NCI-H1092 (cell line): ENCODE measurements around the gene OR13J1.

ENCODE experiments used
- DNase-seq: peaks from one replicate; lab custom pipeline; 2025; lab: John Stamatoyannopoulos, UW

The OR13J1 gene

DNA sequence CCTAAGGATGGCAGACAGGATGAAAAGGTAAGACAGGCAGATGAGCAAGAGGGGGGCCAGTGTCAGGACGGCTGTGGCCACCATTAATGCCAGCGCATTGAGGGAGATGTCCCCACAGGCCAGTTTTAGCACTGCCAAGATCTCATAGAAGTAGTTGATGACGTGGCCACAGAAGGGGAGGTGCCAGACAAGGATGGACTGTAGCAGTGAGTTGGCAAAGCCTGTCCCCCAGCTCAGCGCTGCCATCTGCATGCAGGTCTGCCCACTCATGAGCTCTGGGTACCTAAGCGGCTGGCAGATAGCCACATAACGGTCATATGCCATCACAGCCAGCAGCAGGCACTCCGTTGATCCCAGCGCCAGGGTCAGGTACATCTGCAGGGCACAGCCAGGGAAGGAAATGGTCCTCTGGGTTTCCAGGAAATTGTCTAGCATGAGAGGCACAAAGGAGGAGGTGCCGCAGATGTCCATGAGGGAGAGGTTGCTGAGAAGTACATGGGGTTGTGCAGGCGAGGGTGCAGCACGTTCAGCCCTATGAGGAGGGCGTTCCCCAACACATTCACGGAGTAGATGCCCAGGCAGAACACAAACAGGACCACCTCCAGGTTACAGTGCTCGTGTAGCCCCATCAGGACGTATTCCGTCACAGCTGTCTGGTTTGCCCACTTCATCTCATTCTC lies 10.8 kb downstream of the OR13J1 start:
- DNase-seq = no peak

DNA sequence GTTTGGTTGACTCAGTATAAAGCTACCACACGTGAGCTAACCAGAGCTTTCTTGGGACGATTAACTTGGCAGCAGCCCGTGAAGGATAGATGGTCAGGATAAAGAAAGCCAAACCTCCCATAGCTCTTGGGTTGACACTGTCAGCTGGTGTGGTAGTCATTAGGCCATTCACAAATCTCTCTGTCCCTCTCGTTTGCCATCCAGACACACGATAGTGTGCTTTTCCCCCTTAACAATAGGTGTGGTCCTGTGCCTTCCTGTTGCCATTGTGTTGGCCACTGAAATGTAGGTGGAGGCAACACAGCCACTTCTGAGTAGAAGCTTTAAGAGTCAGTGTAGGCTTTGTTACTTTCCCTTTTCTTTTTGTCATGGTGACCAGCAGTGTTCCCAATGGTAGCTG lies 11.7 kb downstream of the OR13J1 start:
- no peak for DNase-seq

DNA sequence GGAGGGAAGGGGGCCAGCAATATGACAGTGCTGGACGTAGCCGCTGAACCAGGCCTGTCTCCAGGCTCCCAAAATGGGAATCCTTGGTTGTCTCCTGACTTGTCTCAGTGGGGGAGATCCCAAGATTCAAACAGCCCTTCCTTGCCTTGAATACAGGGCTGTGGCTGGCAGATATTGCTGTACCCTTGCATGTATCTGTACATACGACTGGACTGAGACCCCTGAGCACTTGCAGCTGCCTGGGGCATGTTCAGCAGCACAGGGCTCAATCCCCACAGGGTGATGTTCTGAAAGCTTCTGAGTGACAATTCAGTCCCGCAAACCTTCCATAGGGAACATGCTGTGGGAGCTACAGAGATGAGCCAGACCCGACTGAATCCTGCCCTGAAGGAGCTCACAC lies 13.3 kb downstream of the OR13J1 start:
- no peak for DNase-seq

DNA sequence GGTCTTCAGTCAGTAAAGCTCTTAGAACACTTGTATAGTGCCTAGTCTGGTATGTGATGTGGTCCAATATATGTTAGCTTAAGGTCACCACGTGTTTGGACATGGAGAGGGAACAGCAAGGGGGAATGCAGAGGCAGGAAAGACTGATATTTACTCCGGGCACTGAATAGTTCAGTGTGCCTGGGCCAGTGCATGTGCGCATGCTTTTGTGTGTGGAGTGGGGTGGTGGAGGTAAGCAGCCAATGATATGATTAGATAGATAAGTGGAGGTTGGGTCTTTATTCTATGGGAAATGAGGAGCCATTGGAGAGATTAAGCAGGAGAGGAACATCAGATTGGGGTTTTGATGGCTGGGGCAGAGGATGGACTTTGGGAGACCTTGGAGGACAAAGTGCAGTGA lies 14.0 kb downstream of the OR13J1 start:
- DNase-seq = no peak

DNA sequence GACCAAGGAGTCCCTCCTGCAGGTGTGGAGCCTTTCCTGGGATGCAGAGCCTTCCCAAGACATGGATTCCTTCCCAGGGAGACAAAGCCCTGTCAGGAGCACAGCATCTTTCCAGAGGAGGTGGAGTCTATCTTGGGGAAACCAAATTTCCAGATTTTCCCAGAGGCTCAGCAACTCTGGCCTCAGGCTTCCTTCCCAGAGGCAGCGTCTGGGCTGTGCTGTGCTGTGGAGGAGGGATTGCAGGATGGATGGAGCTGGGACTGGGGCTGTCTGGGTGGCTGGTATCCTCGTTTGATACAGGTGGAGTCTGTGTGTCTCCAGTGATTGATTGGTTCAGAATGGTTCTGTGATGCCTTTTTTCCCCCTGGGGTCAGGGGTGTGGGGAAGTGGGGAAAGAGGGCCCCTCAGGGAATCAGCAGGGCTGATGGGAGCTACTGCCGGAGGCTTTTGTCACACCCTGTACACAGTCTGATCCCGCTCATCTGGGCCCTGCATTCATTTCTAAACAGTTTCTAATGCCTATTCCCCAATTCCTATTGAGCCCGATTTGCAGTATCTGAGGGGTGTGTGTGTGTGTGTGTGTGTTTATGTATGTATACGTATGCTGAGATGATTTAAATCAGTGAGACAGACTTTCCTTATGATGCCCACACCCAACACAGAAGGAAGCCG lies 16.0 kb downstream of the OR13J1 start:
- DNase-seq = no peak

DNA sequence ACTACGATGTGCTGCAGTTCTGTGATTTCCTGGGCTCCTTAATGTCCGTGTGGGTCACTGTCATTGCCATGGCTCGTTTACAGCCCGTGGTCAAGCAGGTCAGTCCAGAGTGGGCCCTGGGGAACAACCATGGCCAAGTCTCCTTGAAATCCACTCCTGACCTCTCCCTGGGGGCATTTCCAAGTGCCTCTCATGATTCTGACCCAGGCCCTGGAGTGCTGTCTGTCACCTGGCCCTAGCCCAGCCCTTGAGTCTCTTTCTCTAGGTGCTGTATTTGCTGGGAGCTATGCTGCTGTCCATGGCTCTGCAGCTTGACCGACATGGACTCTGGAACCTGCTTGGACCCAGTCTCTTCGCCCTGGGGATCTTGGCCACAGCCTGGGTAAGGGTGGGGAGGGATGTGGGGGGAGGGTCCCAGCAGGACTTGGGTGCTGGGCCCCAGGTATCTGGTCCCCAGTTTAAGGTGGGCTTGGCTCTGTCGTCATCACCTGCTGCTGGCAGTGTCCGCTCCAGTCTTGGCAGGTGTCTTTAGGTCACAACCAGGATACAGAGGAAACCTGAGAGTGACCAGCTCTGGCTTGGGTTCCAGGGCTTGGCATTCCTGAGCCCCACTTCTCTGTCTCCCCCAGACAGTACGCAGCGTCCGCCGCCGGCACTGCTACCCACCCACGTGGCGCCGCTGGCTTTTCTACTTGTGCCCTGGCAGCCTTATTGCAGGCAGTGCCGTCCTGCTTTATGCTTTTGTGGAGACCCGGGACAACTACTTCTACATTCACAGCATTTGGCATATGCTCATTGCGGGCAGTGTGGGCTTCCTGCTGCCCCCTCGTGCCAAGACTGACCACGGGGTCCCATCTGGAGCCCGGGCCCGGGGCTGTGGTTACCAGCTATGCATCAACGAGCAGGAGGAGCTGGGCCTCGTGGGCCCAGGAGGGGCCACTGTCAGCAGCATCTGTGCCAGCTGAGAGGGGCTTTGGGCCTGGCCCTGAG lies 17.0 kb downstream of the OR13J1 start:
- DNase-seq = no peak

DNA sequence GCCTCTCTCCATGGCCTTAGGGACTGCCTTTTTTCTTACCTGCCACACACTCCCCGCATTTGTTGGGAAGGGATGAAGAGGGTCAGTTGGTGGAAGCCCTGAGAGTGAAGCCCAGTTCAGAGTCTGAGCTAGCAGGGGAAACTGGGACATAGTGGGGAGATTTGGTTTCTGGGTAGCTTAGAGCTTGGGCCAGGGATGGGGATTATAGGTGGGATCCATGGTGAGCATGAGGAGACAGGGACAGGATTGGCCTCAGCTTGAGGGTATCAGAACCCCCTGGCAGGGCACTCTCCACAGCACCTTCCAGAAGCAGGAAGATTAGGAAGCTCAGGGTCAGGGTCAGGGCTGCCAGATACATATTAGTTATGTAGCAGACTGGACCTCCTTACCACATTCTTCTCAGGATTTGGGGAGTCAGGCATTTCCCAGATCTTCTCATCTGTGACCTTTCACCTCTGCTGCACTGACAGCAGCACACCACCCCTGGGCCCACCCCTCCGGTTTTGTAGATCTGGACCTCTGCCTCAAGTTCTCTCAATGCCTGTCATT lies 17.9 kb downstream of the OR13J1 start:
- no peak for DNase-seq

DNA sequence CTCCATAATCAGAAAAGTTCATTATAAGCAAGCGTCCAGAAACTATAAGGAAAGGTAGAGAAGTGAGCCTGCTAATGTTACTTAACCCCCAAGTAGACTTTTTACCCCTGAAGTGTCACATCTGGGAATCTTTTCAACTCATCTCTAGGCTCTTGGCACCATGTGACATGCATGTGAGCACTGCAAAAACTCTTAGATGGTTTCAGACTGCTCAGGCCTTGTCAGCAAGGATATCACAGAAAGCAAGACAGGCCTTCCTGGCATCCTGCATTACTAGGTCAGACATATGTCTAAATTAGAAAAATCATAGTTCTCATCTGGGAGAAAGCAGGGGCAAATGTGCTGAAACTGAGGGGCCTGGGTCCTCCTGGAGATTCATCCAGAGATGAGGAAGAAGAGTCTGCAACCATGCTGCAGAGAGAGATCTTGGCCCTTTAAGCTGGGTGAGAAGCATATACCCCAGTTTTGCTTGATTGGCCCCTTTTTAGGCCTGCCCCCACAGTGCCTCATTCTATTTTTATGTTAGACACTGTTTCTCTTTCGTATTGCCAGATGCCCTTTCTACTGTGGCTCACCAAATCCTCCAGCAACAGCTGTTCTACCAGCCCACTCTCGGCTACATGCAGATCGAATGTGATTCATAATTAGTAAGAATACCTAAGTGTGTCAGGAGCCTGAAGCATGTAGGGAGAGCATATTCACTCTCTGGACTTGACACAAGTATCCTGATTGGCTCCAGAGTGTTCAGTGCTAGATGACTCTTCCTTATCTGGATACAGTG lies 22.2 kb downstream of the OR13J1 start:
- DNase-seq = no peak

DNA sequence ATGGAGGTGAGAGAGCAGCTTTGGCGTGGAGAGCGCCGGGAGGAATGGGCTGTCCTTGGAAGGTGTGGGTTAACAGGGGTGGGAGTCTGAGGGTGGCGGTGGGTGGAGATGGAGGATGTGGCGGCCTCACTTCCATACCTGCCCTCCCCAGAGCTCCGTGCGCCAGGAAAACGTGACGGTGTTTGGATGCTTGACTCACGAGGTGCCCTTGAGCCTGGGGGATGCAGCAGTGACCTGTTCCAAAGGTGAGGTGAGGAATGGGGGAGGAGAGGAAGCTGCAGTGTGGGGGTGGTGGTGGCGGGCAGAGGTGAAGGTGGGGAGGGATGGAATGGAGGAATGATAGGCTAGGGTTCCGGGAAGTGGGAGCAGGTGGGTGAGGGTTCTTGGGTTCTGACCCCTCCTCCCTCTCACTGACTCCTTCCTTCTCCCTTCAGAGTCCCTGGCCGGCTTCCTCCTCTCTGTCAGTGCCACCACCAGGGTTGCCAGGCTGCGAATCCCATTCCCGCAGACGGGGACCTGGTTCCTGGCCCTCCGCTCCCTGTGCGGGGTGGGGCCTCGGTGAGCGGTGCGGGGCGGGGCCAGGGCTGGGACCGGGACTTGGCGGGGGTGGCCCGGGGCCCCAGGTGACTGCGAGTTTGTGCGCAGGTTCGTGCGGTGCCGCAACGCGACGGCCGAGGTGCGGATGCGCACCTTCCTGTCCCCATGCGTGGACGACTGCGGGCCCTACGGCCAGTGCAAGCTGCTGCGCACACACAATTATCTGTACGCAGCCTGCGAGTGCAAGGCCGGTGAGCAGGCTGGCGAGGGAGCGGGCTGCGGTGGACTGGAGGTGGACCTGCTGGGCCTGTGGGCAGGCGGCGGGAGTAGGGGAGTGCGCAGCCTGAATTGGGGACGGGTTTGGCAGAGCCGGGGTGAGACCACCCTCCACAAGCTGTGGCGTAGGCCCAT lies 24.1 kb downstream of the OR13J1 start:
- no peak for DNase-seq

DNA sequence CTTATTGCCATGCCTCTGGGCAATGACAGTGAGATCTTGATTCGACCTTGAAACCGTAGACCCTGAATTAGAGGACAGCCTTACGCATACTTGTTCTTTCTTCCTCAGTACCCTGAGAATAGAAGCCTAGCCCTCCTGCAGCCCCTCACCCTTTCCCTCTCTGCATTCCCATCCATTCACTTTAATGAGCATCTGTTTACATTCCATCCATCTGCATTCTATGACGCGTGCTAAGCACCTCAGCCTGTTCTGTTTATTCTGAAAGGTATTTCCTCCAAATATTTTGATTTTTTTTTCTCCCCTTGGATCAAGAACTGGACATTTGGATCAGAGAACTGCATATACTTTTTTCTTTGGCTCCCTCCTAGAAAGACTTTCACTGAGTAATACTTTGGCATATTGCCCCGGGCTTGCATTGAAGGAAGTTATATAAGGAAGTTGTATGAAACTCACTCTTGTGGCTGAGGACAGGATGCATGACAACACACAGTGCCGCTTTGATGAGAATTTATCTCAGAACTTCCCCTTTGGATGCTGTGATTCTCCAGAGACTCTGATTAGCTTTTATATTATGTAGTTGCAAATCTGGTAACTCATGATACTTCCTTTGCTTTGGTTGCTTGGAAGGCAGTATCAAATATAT lies 25.5 kb downstream of the OR13J1 start:
- DNase-seq = no peak

DNA sequence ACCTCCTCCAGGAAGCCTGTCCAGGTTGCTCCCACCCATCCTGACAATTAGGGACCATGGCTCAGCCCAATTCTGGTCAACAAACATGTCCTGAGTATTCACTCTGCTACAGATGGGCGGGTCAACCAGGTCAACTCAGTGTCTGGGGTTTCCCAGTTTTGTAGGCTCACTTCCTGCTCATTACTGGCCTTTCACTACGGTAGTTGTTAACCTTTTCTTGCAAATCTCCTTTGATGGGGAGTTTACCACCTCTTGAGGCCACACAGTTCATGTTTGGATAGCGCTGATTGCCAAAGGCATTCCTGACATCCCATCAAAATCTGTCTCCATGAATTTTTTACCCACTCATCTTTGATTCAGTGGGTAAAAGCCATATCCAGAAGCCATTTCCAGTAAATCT lies 27.4 kb downstream of the OR13J1 start:
- DNase-seq = no peak

DNA sequence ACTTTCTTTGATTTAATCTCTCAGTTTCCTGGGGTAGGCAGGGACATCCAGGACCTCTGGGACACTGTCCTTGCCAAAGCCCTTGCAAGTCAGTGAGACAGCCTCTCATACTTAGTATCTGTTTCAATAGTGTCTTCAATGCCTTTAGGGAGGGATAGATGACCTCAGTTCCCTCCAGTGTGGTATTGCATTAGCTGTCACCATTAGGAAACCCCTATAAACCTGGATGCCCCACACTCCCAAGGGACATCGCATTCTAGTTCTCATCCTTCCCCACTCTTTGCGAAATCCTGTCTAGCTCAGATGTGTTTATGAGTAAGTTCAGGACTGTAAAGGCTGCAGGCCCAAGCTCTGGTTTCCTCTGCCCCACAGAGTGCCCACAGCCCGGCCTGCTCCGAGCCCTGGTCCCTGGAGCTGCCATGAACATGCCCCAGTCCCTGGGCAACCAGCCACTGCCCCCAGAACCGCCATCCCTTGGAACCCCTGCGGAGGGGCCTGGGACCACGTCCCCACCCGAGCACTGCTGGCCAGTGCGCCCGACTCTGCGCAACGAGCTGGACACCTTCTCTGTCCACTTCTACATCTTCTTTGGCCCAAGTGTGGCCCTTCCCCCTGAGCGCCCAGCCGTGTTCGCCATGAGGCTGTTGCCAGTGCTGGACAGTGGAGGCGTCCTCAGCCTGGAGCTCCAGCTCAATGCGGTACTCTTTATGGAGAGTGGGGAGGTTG lies 28.0 kb downstream of the OR13J1 start:
- DNase-seq = no peak

DNA sequence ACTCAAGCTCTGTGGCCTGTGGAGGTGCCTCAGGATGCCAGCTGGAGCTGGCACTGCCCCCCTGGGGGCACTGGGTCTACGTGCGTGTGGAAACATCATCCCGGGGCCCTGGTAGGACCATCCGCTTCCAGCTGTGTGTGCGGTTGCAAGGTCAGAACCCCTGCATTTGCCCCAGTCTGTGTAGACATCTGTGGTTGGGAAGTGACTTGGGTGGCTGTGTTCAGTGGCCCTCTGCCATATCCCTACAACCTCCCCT lies 28.6 kb downstream of the OR13J1 start:
- no peak for DNase-seq

DNA sequence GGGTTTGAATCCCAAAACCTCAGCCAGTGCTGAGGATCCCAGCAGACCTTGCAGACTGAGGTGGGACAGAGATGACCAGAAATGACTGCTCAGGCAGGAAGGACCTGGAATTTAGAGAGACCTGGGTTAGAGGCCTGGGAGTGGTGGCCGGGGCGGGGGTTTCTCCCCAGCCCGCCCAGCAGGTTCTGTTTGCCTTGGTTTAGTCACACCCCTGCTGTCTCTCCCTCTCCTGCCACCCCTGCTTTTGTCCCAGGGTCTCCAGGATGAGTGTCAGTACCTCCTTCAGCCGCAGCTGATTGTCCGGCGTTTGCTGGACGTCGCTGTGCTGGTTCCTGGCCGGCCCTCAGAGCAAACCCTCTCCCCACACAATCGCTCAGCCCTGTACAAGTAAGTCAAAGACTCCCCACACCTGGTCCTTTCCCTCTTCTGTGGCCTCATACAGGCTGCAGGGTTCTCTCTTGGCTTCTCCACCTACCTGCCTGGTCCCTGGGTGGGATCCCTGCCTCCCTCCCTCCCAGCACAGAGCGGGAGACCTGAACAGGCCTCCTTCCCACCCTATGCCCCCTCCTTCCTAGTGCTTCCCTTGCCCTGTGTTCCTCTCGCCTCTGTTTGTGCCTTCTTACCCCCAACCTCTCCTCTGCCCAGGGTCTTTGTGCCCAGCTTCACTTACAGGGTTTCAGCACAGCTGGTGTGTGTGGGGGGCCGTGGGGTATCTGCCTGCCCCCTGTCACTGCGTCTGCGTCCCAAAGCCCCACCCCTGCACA lies 29.1 kb downstream of the OR13J1 start:
- no peak for DNase-seq

DNA sequence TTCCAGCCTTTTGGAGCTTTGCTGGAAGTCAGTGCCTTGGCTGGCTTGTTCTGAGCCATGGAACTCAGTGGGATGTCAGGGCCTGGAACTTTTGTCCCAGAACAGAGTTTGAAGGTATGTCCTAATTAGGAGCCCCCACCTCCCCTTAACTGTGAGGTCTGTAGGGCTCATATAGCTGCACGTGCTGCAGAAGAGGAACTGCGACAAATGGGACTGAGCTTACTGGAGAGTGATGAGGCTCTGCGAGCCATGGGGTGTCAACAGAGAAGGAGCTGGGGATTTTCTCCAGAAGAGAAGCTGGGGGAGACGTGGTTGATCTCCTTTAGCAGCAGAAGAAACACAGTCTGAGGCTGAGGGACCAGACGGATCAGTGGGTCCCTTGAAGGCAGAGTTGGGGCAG lies 30.3 kb downstream of the OR13J1 start:
- DNase-seq = no peak

DNA sequence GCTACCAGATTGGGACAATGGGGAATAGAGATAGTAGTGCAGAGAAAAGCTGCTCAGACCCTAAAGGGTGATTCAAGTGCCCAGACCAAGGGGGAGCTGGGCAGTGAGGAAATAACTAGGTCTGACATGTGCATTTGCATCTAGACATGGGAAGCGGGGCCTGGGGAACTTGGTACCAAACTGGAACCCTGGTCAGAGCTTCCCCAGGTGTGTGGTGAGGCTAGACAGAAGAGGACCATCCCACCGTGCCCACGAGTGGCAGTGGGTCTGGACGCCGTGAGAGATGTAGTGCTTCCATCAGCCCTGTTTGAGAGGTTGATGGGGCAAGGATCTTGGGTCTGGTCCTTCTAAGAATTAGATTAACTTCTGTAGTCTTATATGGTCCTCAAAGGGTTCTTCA lies 33.6 kb downstream of the OR13J1 start:
- DNase-seq = no peak

DNA sequence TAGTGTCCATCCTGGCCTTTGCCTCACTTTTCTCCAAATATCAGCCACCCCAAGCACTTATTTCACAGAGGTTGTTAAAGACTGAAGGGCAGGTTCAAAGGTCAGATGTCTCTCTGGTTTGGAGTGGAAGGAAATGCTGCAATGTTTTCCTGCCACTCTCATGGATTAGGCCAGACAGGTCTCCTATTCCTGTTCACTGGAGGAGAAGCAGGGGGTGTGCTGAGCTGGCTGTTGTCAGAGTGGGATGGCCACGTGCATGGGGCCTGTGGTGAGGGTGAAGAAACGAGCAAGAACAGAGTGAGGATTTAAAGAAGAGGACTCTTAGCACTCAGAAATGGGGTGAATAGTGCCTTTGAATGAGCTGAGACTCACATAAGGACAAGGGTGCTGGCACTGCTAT lies 34.4 kb downstream of the OR13J1 start:
- DNase-seq = no peak

DNA sequence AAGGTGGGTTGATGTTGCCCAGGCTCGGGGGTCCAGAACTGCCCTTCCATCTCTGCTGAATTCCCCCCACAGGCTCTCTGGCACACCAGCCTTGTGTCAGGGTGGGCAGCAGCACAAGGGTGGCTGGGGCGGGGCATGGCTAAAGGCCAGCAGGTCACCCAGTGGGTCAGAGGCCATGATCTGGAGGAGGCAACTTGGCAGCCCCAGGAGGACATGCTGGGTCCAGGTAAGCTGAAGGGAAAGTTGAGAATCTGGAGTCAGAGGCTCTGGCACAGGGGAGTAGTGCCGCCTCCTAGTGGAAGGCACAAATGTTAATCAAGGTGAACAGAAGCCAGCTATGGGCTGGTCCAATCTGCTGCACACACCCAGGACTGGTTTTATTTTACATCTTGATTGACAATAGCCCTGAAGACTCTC lies 35.0 kb downstream of the OR13J1 start:
- DNase-seq = no peak
